AG04449 (cell line): Measurements from ENCODE around the gene TNXB.

ENCODE experiments used
- CTCF ChIA-PET: fragments of 350-600 bp; formaldehyde crosslinking; extraction: SDS; loops from one replicate; lab custom pipeline; 2021; ENCODE audit warnings: antibody characterized with exemption; lab: Yijun Ruan, JAX
- POLR2A ChIA-PET: fragments of 400-600, 350-600 bp; formaldehyde crosslinking; extraction: SDS; loops from one replicate; lab custom pipeline; 2020; ENCODE audit warnings: antibody characterized with exemption, inconsistent platforms; lab: Yijun Ruan, JAX
- DNase-seq: peaks from one replicate; pipeline ENCODE4 v3.0.0-alpha.2; 2010; ENCODE audit warnings: low read depth, low spot score
- H3K4me3 ChIP-seq: 2 replicates; pipeline ENCODE4 v1.5.1; 2011; ENCODE audit warnings: low read depth, mild to moderate bottlenecking, control low read depth, low read length
- CTCF ChIP-seq: IDR thresholded peaks from one replicate; pipeline ENCODE4 v1.5.1; 2011; ENCODE audit warnings: mild to moderate bottlenecking, moderate library complexity, low read length, control low read depth, inconsistent platforms; ENCODE audit not compliant: insufficient read depth; ENCODE audit errors: missing control alignments

Gene TNXB

GRCh38 chr6:32116674-32117073 is 7.5 kb upstream of the TNXB start:
- TF ChIP-seq CTCF, result peak; percentile 60
- no peak overlapping the region for H3K4me3 ChIP-seq
- ChIA-PET POLR2A (no interaction called here), CTCF (interaction anchor here (1.0 to 5.9 kb wide), 19 partner anchors 11 to 77 kb away, joined by 3 to 111 read pairs (median 8); partner anchors contain the start of genes ATF6B, EGFL8, FKBPL and GPSM3)
- DNase-seq, result no peak

GRCh38 chr6:32115623-32116022 is 6.5 kb upstream of the TNXB start:
- H3K4me3 ChIP-seq, result no peak overlapping the region
- no peak for TF ChIP-seq CTCF
- ChIA-PET POLR2A (interaction anchor here (1.9 kb wide), 1 partner anchor 13 kb away, joined by 12 read pairs; the partner anchor contains the start of genes ATF6B and FKBPL), CTCF (interaction anchor here (2.0 to 5.9 kb wide), 8 partner anchors 10 to 78 kb away, joined by 11 to 111 read pairs (median 30); partner anchors contain the start of genes ATF6B, EGFL8, FKBPL and GPSM3)
- DNase-seq, result no peak

- CTCF ChIA-PET, result interaction anchor here (0.8 to 2.4 kb wide), 10 partner anchors 12 to 80 kb away, joined by 3 to 21 read pairs (median 6); partner anchors contain the start of genes ATF6B, EGFL8 and PRRT1
- no peak for TF ChIP-seq CTCF
- no peak for DNase-seq
- POLR2A ChIA-PET, result interaction anchor here (0.6 to 1.9 kb wide), 4 partner anchors 14 to 82 kb away, joined by 3 to 12 read pairs (median 4); partner anchors contain the start of genes ATF6B and FKBPL
- no peak overlapping the region for H3K4me3 ChIP-seq
Observed at GRCh38 chr6:32114796-32115195, 5.7 kb upstream of the TNXB start.

GRCh38 chr6:32113386-32114352 is 4.5 kb upstream of the TNXB start:
- peak; percentile 46 for DNase-seq
- H3K4me3 ChIP-seq, result no peak overlapping the region
- CTCF ChIA-PET, result interaction anchor here (0.7 to 2.4 kb wide), 11 partner anchors 11 to 206 kb away, joined by 3 to 21 read pairs (median 5); partner anchors contain the start of genes ATF6B, EGFL8 and PRRT1
- POLR2A ChIA-PET, result interaction anchor here (0.6 to 1.9 kb wide), 3 partner anchors 15 to 83 kb away, joined by 3 to 12 read pairs (median 4); partner anchors contain the start of genes ATF6B and FKBPL
- peak; percentile 63 for TF ChIP-seq CTCF

GRCh38 chr6:32112431-32112980 is 3.4 kb upstream of the TNXB start:
- CTCF ChIA-PET, result interaction anchor here (3.4 kb wide), 1 partner anchor 65 kb away, joined by 14 read pairs; no protein-coding TSS in a partner anchor
- H3K4me3 ChIP-seq, result no peak overlapping the region
- POLR2A ChIA-PET, result no interaction called here
- no peak for TF ChIP-seq CTCF
- no peak for DNase-seq
